Colonic mucosa (tissue), 4 donors: ENCODE data around the gene HESX1. TPM values are rescaled to one million over a fixed set of nuclear protein-coding genes. Genes with fewer than 3 reads are reported as not detected.

Source experiments
- DNase-seq: peaks from one replicate; pipeline ENCODE4 v3.0.0-alpha.2; 2020
- H3K27ac ChIP-seq: fragments of 200-600 bp; one replicate; pipeline ENCODE4 v1.8.0; 2021
- H3K27me3 ChIP-seq: fragments of 200-600 bp; one replicate; pipeline ENCODE4 v1.8.0; 2021
- H3K36me3 ChIP-seq: fragments of 200-600 bp; one replicate; pipeline ENCODE4 v1.8.0; 2021
- H3K4me1 ChIP-seq: fragments of 200-600 bp; one replicate; pipeline ENCODE4 v1.8.0; 2021; ENCODE audit warnings: mild to moderate bottlenecking
- H3K4me3 ChIP-seq: fragments of 200-600 bp; one replicate; pipeline ENCODE4 v1.8.0; 2021
- H3K9ac ChIP-seq, 2 donors: one replicate each; pipeline ENCODE4 v1.7.0; 2013; ENCODE audit warnings: control low read depth in 2 of 2, low read depth in 2 of 2, low read length in 2 of 2
- H3K9me3 ChIP-seq: fragments of 200-600 bp; one replicate; pipeline ENCODE4 v1.8.0; 2021
- CTCF ChIP-seq: fragments of 200-600 bp; IDR thresholded peaks from one replicate; pipeline ENCODE4 v1.8.0; 2022; ENCODE audit warnings: antibody characterized with exemption, mild to moderate bottlenecking
- intact Hi-C: fragments of 100-400 bp; cut with DNase I; formaldehyde crosslinking; loops from one replicate; pipeline ENCODE4 v1.14.1; 2022
- total RNA-seq, 2 donors: library from RNA; stranded (reverse); fragmentation: NEBNext Ultra II Directional in 1 of 2; extraction: Animal tissue kit (Norgen Biotek cat#: 25700) in 1 of 2; gene quantifications; one replicate each; pipeline ENCODE4 v1.2.1, GENCODE V29; 2021
- donor health status: healthy.
- donor health status: DM: no; HTN: no; CAD: no.
- donor health status: DM: no; HTN: no; CAD: no.

Gene HESX1
- total RNA-seq, 2 donors from 2014 or later, result 0.42 to 0.48 TPM

DNA sequence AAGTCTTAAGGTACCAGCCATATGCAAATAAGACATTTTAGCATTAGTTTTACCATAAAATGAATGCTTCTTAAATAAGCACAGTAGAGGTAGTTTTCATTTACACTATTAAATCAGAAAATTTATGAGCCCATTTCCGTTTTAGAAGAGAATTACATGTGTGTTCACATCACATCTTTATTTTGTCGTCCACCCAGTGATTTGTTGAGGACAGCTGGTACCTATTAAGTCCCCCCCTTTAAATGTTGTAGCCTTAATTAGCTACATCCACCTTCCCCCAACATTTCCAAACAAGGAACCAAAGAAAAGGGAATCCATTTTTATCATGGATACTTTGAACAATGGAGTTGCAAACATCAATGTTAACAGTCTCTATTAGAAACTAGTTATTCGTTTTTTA, 41.5 kb downstream of the HESX1 start:
- no peak overlapping the region for H3K27ac ChIP-seq
- DNase-seq, result no peak
- H3K36me3 ChIP-seq, result no peaks in the 10 kb centered on the region
- no peaks in the 10 kb centered on the region for H3K27me3 ChIP-seq
- intact Hi-C loops, result no loop called here
- H3K9me3 ChIP-seq, result no peaks in the 10 kb centered on the region
- H3K4me1 ChIP-seq, result peaks cover 10% of the 10 kb centered on the region
- H3K4me3 ChIP-seq, result no peak overlapping the region
- TF ChIP-seq CTCF, result no peak
- H3K9ac ChIP-seq, result no peak overlapping the region

DNA sequence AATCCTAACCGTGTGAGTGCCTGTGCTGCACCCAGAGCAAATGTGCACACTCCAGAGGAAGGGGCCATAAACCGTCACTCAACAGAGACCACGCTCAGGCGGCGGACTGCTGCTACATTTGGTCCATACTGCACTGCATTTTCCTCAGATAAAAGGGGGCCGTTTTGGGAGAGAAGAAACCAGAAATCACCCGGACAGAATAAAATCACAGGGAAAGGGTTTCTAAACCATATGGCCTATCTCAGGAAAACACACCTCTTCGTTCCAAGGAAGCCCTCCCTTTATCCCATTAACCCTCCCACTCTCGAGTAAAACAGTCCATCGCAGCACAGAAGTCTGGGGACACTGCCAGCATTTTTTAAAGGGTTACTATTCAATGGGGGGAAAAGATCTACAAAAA, 42.2 kb downstream of the HESX1 start:
- H3K9me3 ChIP-seq, result no peaks in the 10 kb centered on the region
- no peak for TF ChIP-seq CTCF
- DNase-seq, result no peak
- no peaks in the 10 kb centered on the region for H3K27me3 ChIP-seq
- intact Hi-C loops, result no loop called here
- no peaks in the 10 kb centered on the region for H3K36me3 ChIP-seq
- peaks cover 10% of the 10 kb centered on the region for H3K4me1 ChIP-seq
- H3K9ac ChIP-seq, result no peak overlapping the region
- no peak overlapping the region for H3K27ac ChIP-seq
- H3K4me3 ChIP-seq, result no peak overlapping the region

GRCh38 chr3:57155310-57155643, 44.5 kb downstream of the HESX1 start:
- Histone ChIP-seq H3K27ac (no peak overlapping the region), H3K9me3 (no peaks in the 10 kb centered on the region), H3K27me3 (no peaks in the 10 kb centered on the region), H3K9ac (no peak overlapping the region), H3K36me3 (no peaks in the 10 kb centered on the region), H3K4me3 (no peak overlapping the region), H3K4me1 (peaks cover 6% of the 10 kb centered on the region)
- no peak for TF ChIP-seq CTCF
- DNase-seq, result no peak
- intact Hi-C loops, result no loop called here

- peaks cover 6% of the 10 kb centered on the region for H3K4me1 ChIP-seq
- H3K9ac ChIP-seq, result no peak overlapping the region
- H3K4me3 ChIP-seq, result no peak overlapping the region
- no peaks in the 10 kb centered on the region for H3K9me3 ChIP-seq
- no peaks in the 10 kb centered on the region for H3K27me3 ChIP-seq
- H3K36me3 ChIP-seq, result no peaks in the 10 kb centered on the region
- DNase-seq, result no peak
- H3K27ac ChIP-seq, result no peak overlapping the region
- no peak for TF ChIP-seq CTCF
- intact Hi-C loops, result no loop called here
Observed at GRCh38 chr3:57154470-57155309, 45.1 kb downstream of the HESX1 start.

GRCh38 chr3:57152151-57153143, 47.3 kb downstream of the HESX1 start:
- TF ChIP-seq CTCF, result no peak
- Histone ChIP-seq H3K36me3 (no peaks in the 10 kb centered on the region), H3K9ac (no peak overlapping the region), H3K4me1 (no peaks in the 10 kb centered on the region), H3K4me3 (no peak overlapping the region), H3K9me3 (no peaks in the 10 kb centered on the region), H3K27ac (no peak overlapping the region), H3K27me3 (no peaks in the 10 kb centered on the region)
- intact Hi-C loops, result no loop called here
- DNase-seq, result no peak
